G401.6 (cell line): ENCODE data around the gene RALGPS1.
"Not testable (repeated sequence)": the region's sequence is repeated elsewhere in the genome, so short reads cannot be mapped to it uniquely, and the experiment has no call there.

Experiments
- FAIRE-seq: peaks from 2 replicates; lab custom pipeline; 2012; peaks lifted over from hg19 to GRCh38; lab: Jason Lieb, UNC

Gene RALGPS1

GRCh38 chr9:127159949-127160610 lies 245.5 kb downstream of the RALGPS1 start:
- no peak for FAIRE-seq

- FAIRE-seq: no peak
These were observed 246.6 kb downstream of the RALGPS1 start for GRCh38 chr9:127161081-127161624.

- no peak for FAIRE-seq
These were observed 247.7 kb downstream of the RALGPS1 start for GRCh38 chr9:127162046-127162863.

GRCh38 chr9:127162864-127163365 lies 248.3 kb downstream of the RALGPS1 start:
- no peak for FAIRE-seq

- no peak for FAIRE-seq
These were observed 248.8 kb downstream of the RALGPS1 start for GRCh38 chr9:127163409-127163808.

- no peak for FAIRE-seq
These were observed 250.5 kb downstream of the RALGPS1 start for GRCh38 chr9:127165116-127165515.

- no peak for FAIRE-seq
These were observed 251.5 kb downstream of the RALGPS1 start for GRCh38 chr9:127166111-127166510.

- FAIRE-seq: no peak
These were observed 252.3 kb downstream of the RALGPS1 start for GRCh38 chr9:127166651-127167524.

GRCh38 chr9:127167560-127168326 lies 253.2 kb downstream of the RALGPS1 start:
- FAIRE-seq: no peak

- no peak for FAIRE-seq
These were observed 254.4 kb downstream of the RALGPS1 start for GRCh38 chr9:127168756-127169574.

- FAIRE-seq: no peak
These were observed 254.9 kb downstream of the RALGPS1 start for GRCh38 chr9:127169575-127169883.

GRCh38 chr9:127170103-127170502 lies 255.5 kb downstream of the RALGPS1 start:
- no peak for FAIRE-seq

GRCh38 chr9:127170652-127171051 lies 256.1 kb downstream of the RALGPS1 start:
- FAIRE-seq: no peak

GRCh38 chr9:127171348-127171747 lies 256.8 kb downstream of the RALGPS1 start:
- FAIRE-seq: not testable (repeated sequence)

- FAIRE-seq: no peak
These were observed 257.6 kb downstream of the RALGPS1 start for GRCh38 chr9:127172066-127172707.

GRCh38 chr9:127173063-127173462 lies 258.5 kb downstream of the RALGPS1 start:
- FAIRE-seq: no peak

GRCh38 chr9:127174386-127175318 lies 260.1 kb downstream of the RALGPS1 start:
- no peak for FAIRE-seq

GRCh38 chr9:127175319-127175715 lies 260.7 kb downstream of the RALGPS1 start:
- FAIRE-seq: no peak

GRCh38 chr9:127175764-127176163 lies 261.2 kb downstream of the RALGPS1 start:
- no peak for FAIRE-seq
